ENCODE measurements around the gene IGLL1.
"Not testable (repeated sequence)": the region's sequence is repeated elsewhere in the genome, so short reads cannot be mapped to it uniquely, and the experiment has no call there.

Gene IGLL1

GRCh38 chr22:23579870-23580575 is at the start of gene IGLL1:
IGLL1 (minus strand) TSS chr22:23580290; CDS start chr22:23580190, 100 bp downstream.
- DNase-seq (ENCODE audit: low read depth) = no peak

DNA sequence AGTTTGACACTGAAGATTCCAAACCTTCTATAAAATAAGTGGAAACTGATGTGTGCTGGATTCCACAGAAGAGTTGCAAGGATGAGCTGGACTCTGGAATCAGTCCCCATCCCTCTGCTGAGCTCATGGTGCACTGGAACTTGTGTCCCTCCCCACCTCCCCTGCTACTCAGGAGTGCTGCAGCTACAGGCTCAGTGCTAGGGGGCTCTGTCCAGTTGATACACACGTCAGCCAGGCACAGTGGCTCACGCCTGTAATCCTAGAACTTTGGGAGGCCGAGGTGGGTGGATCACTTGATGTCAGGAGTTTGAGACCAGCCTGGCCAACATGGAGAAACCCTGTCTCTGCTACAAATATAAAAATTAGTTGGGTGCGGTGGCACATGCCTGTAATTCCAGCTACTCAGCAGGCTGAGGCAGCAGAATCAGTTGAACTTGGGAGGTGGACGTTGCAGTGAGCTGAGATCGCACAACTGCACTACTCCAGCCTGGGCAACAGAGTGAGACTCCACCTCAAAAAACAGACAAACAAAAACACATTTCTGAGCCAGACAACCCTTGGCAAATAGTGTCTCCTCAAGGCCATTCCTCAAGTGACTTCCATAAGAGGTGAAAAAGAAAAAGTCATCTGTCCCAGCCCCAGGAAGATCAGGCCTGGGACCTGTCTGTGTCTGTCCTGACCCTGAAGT is 48.1 kb upstream of the IGLL1 start:
- DNase-seq (ENCODE audit: low read depth) = not testable (repeated sequence)

DNA sequence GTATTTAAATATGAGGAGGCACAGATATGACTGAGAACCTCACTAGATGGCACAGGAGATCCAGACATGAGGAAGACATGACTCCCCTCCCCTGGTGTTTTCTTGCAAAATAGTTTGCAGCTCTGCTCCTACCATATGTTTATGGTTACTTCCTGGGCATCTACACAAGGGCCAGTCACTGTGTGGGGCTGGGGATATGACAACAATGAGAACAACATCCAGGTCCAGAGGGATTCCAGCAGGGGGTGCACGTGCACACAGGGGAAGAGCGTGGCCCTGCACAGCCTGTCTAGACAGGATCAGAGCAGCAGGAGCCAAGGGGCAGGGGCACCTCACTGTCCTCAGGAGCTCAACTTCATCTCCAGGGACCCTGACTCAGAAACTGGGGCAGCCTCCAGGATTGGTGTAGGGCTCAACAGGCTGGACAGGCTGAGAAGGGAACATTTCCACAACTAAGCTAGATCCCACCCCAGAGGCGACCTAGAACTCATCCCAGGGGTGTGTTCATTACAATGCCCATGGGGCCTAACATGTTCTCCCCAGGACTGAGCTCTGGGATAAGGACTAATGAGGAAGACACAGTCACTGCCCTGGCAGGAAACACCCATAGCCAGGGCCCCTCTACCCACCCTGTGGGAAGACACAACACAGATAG is 47.4 kb upstream of the IGLL1 start:
- DNase-seq (ENCODE audit: low read depth) = peak; percentile 52

DNA sequence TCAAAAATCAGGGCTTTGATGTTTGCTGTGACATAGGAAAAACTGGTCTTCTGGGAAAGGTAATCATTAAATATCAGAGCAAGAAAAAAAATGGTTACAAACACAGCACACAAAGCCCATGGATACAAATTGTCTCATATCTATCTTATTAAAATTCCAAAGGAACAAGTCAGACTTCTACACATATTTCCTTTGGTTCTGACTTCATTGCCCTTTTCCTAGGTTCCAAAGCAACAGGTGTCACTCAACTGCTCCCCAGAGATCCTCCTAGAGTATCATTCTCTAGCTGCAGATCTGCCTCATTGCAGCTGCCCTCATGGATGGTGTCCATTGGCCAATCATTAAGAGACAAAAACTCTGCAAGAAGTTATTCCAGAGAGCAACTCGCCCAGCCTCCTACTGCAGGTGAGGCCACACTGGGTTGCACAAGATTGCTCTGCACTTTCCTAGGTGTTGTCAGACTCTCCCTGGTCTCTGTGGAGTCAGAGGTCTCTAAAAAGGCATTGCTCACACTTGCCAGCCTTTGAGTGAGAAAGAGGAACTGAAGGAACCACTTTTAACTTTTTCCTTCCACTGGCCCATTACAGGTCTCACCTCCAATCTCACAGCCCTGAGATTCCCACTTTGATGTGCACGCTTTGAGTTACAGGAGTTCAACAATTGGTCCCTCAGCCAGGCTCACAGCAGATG is 46.3 kb upstream of the IGLL1 start:
- DNase-seq (ENCODE audit: low read depth) = no peak

- no peak for DNase-seq (ENCODE audit: low read depth)
Measured at GRCh38 chr22:23622634-23623033, 42.5 kb upstream of the IGLL1 start.

GRCh38 chr22:23621916-23622315 is 41.8 kb upstream of the IGLL1 start:
- not testable (repeated sequence) for DNase-seq (ENCODE audit: low read depth)

- no peak for DNase-seq (ENCODE audit: low read depth)
Measured at GRCh38 chr22:23621082-23621780, 41.1 kb upstream of the IGLL1 start.

DNA sequence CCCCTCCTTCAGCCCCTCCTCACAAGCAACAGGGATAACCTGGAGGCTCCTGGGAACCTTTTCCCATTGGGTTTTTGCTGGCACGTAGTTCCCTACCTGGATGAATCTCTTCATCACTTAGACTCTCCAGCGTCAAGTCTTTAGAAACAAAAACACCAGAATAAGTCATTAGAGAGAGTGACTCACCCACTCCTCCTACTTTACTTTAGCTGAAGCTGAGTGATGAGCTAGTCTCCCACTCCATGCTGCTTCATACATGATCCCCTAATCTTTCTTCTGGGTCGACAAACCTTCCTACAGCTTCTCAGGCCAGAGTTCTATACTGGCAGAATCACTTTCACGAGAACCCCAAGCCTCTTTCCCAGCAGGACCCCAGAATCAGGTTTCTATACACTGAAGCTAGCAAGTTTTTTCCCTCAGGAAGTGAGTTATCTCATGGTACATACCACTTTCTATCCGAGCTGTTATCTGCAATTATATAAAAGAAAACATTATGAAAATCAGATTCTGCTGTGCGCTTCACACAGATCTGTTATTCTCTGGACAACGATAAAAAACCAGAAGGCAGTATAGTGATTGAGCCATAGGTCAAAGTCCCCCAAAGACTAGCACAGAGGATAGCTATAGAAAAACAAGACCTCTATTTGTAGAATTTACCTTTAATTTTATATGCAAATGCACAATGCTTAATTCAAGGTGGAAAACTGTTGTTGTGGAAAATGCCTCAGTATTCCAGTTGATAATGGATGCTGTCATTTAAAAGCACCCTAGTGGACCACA is 33.3 kb upstream of the IGLL1 start:
- no peak for DNase-seq (ENCODE audit: low read depth)

- no peak for DNase-seq (ENCODE audit: low read depth)
Measured at GRCh38 chr22:23609983-23610781, 30.1 kb upstream of the IGLL1 start.

DNA sequence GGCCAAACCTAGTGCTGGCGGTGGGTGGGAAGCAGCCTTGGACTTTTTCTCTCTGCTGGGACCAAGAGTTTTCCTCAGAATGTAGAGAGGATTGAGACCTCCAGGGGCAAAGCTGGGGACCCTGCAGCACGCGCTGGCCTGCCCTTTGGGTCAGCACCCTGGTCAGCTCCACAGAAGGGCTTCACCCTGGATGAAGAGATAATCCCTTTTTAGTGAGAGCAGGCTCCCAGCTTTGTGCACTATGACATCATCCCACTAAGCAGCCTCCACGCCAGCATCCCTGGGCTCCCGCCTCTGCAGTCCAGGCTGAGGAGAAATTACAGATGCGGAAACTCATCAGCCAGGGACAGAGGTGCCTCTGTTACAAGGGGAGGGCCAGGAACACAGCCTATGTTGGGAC is 28.5 kb upstream of the IGLL1 start:
- DNase-seq (ENCODE audit: low read depth) = no peak

- no peak for DNase-seq (ENCODE audit: low read depth)
Measured at GRCh38 chr22:23606204-23607131, 26.4 kb upstream of the IGLL1 start.

- DNase-seq (ENCODE audit: low read depth) = no peak
Measured at GRCh38 chr22:23604939-23605712, 25.0 kb upstream of the IGLL1 start.

DNA sequence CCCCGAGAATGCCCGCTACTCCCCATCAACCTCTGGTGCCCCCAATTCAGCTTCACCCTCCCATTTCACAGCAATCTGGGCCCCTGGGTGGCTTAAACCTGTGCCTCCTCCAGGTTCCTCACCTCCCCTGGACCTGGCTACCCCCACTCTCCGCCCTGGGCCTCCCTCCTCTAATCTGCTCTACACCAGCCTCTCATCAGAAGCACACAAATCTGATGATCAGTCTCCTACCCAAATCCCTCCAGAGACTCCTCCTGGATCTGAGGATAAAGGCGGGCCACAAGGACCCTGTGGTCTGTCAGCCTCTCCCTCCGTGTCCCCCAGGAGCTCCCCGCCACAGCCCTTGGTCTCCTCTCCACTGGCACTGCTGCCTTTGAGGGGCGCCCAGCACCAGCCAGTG is 23.2 kb upstream of the IGLL1 start:
- no peak for DNase-seq (ENCODE audit: low read depth)

DNA sequence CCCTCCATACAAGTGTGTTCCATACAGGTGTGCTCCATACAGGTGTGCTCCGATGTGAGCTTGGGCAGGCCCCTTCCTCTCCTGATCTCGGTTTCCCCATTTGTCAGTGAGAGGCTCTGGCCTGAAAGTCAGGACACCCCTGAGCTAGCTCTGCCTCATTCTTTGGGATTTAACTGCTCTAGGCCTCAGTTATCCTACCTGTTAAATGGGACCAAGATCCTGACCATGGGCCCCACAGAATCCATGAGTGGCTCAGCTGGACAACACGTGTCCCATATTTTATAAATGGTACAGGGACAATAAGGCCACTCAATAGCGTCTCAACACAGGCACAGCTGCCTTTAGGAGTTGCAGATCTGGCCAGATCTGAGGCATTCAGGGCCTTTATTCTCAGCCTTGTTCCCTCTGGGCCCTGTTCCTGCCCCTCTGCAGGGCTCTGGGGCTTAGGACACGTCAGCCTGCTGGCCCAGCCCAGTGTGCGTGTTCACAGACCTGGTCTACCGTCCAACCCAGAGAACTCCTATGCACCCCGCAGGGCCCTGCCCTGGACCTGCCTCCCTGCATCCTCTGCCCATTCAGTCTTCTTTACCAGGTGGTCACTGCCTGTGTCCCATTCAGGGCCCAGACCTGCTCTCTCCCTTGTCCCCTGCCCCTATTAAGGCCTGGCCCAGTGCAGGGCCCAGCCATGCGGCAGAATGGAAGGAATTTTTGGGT is 18.9 kb upstream of the IGLL1 start:
- DNase-seq (ENCODE audit: low read depth) = no peak

- DNase-seq (ENCODE audit: low read depth) = not testable (repeated sequence)
Measured at GRCh38 chr22:23597576-23598268, 17.6 kb upstream of the IGLL1 start.

- not testable (repeated sequence) for DNase-seq (ENCODE audit: low read depth)
Measured at GRCh38 chr22:23595904-23596303, 15.8 kb upstream of the IGLL1 start.

- no peak for DNase-seq (ENCODE audit: low read depth)
Measured at GRCh38 chr22:23591846-23592245, 11.8 kb upstream of the IGLL1 start.

All from activated T-cell treated with anti-CD3 and anti-CD28 coated beads for 48 hours (primary cell).